Muscle of leg (tissue), 11 donors: ENCODE data around the gene POLG2. TPM values are rescaled to one million over a fixed set of nuclear protein-coding genes. Genes with fewer than 3 reads are reported as not detected.

Experiments
- DNase-seq: peaks from one replicate; pipeline ENCODE4 v3.0.0; 2013
- H3K27ac ChIP-seq: one replicate; pipeline ENCODE4 v1.5.1; 2013; ENCODE audit warnings: mild to moderate bottlenecking, low read length, control low read depth
- H3K27me3 ChIP-seq: one replicate; pipeline ENCODE4 v1.6.1; 2013; ENCODE audit warnings: low read length; ENCODE audit not compliant: control insufficient read depth, insufficient read depth
- H3K36me3 ChIP-seq: one replicate; pipeline ENCODE4 v1.6.1; 2013; ENCODE audit warnings: low read length; ENCODE audit not compliant: control insufficient read depth, insufficient read depth
- H3K4me1 ChIP-seq: one replicate; pipeline ENCODE4 v1.6.1; 2013; ENCODE audit warnings: low read length; ENCODE audit not compliant: control insufficient read depth, insufficient read depth
- H3K4me3 ChIP-seq: one replicate; pipeline ENCODE4 v1.5.1; 2013; ENCODE audit warnings: low read length, control low read depth
- H3K9me3 ChIP-seq: replicated peaks from 2 replicates; pipeline ENCODE4 v1.6.1; 2013; ENCODE audit warnings: low read depth, low read length; ENCODE audit not compliant: control insufficient read depth
- WGBS: methylation state at CpG from one replicate; pipeline ENCODE4 v1.1.5; 2013; ENCODE audit warnings: missing lambda C conversion rate; ENCODE audit not compliant: insufficient coverage; 5-methylcytosine and 5-hydroxymethylcytosine counted together
- polyA plus RNA-seq, 8 donors: library from polyadenylated mRNA; unstranded; fragments of 120-200 nt; gene quantifications; one replicate each; pipeline versions ENCODE4 v1.2.1 to v1.2.3, GENCODE V29; 2013; ENCODE audit warnings: inconsistent platforms in 1 of 8, low replicate concordance in 1 of 8; ENCODE audit not compliant: insufficient read length in 8 of 8, insufficient read depth in 1 of 8
- total RNA-seq: library from RNA; stranded (reverse); fragments of 120-200 nt; gene quantifications from one replicate; pipeline ENCODE4 v1.2.4, GENCODE V29; 2013

Gene POLG2
- total and polyA plus RNA-seq, 9 donors = 12.9 to 28.2 (median 19.2) TPM

DNA sequence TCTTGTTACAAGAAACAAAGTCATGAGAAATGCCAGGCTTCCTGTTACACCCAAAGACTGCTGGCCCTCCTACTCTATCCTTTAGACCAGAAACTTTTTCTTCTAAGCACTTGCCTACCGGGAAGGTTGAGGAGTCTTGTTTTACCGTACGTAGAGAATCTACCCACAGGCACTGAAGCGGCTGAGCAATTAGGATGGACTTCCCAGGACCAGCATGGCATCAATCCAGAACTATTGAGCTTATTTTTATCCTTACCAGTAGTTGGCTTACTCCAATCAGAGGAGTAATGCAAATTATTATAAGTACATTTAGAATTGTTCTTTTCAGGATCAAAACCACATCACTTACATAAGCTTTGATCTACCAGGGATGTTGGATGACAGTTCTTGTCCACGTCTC is 35.6 kb upstream of the POLG2 start:
- H3K27me3 ChIP-seq = no peaks in the 10 kb centered on the region
- no peak overlapping the region for H3K4me3 ChIP-seq
- H3K27ac ChIP-seq = no peak overlapping the region
- no peak for DNase-seq
- no CpG with 5 or more reads among the region's 5 CpGs for WGBS
- no peaks in the 10 kb centered on the region for H3K9me3 ChIP-seq
- peaks cover 65% of the 10 kb centered on the region for H3K36me3 ChIP-seq
- no peaks in the 10 kb centered on the region for H3K4me1 ChIP-seq

DNA sequence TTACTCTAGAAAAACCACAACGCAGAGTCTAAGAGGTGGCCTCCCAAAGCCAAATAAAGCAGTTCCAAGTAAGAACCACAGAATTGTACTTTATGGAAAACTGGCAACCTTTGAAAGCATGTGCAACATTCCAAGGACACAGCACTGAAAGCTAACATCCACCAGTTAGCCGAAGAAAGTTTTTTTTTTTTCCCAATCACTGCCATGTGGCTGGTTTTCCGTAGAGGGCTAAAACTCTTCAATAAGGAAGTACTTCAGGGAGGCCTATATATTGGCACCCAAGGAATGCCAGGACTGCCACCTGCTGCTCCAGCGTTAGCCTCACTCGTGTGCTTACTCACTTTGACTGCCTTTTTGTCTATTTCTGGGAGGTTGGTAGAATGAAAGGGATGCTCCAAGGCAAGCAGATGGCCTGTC is 35.1 kb upstream of the POLG2 start:
- Histone ChIP-seq H3K4me1 (no peaks in the 10 kb centered on the region), H3K4me3 (no peak overlapping the region), H3K27ac (no peak overlapping the region), H3K27me3 (no peaks in the 10 kb centered on the region), H3K36me3 (peaks cover 66% of the 10 kb centered on the region), H3K9me3 (no peaks in the 10 kb centered on the region)
- DNase-seq = peak; percentile 74
- WGBS = 64% methylated on average over 2 of the region's 5 CpGs

DNA sequence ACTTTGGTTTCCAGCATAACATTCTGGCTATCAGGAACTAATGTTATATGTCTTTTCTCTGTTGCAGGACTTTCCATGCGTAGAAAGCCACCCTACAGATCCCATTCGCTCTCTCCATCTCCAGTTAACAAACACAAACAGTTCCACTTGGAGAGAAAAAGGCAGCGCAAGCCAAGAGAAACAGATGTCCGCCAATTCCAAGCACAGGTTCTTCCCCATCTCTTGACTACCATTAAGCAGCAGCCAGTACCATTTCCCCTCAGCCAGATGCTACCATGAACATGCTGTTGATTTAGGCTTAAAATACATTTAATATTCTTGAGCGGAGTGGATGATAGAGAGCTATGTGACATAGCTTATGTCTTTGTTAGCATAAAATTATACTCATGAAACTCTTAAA is 32.4 kb upstream of the POLG2 start:
- H3K9me3 ChIP-seq = no peaks in the 10 kb centered on the region
- H3K27ac ChIP-seq = no peak overlapping the region
- no peaks in the 10 kb centered on the region for H3K27me3 ChIP-seq
- H3K4me1 ChIP-seq = no peaks in the 10 kb centered on the region
- 100% methylated on average over 1 of the region's 5 CpGs for WGBS
- peaks cover 62% of the 10 kb centered on the region for H3K36me3 ChIP-seq
- DNase-seq = no peak
- no peak overlapping the region for H3K4me3 ChIP-seq

DNA sequence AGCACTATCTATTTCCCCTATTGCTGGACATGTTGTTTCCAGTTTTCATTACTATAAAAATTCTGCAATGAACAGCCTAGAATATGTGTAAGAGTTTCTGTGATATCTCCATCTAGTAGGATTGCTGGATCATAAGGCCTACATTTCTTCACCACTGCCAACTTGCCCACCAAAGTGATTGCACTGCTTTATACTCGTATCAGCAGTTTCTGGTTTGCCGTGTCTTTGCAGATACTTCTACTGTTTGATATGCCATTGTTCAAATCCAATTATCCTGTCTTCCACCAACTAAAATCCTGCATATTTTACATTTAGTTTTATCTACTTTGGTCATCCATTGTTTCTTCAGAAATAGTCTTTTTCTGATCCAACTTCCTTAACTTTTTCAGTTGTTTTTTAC is 31.1 kb upstream of the POLG2 start:
- Histone ChIP-seq H3K4me1 (no peaks in the 10 kb centered on the region), H3K36me3 (peaks cover 59% of the 10 kb centered on the region), H3K27me3 (no peaks in the 10 kb centered on the region), H3K4me3 (no peak overlapping the region), H3K27ac (no peak overlapping the region), H3K9me3 (no peaks in the 10 kb centered on the region)
- WGBS = 91% methylated on average over 2 of the region's 2 CpGs
- DNase-seq = no peak

DNA sequence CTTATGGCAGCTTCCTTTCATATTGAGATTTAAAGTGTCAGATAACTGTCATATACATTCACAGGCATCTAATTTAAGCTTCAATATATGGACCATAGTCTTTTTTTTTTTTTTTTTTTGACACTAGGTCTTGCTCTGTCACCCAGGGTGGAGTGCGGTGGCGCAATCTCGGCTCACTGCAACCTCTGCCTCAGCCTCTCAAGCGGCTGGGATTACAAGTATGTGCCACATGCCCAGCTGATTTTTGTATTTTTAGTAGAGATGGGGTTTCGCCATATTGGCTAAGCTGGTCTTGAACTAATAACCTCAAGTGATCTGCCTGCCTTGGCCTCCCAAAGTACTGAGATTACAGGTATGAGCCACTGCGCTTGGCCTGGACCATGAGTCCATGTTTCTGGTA is 23.5 kb upstream of the POLG2 start:
- Histone ChIP-seq H3K27ac (no peak overlapping the region), H3K4me1 (no peaks in the 10 kb centered on the region), H3K9me3 (no peaks in the 10 kb centered on the region), H3K36me3 (peaks cover 60% of the 10 kb centered on the region), H3K4me3 (no peak overlapping the region), H3K27me3 (no peaks in the 10 kb centered on the region)
- WGBS = no CpG with 5 or more reads among the region's 6 CpGs
- DNase-seq = no peak

DNA sequence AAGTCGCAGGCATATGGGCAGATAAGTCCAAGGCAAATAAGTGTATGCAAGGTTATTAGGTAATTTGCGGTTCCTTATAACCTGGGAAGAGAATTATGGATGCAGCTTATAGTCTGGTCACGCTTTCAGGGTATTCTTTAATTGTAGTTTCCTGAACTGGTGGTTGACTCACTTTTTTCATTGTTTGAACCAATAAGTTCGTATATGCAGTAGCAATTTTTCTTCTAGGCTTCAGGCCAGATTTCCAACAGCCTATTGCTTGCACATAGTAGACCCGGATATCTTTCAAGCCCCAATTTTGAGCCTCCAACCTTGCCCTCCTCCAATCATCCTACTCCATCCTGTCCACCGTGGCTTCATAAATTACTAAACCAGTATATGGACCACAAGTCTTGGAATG is 22.7 kb upstream of the POLG2 start:
- H3K27me3 ChIP-seq = no peaks in the 10 kb centered on the region
- no peak overlapping the region for H3K27ac ChIP-seq
- peaks cover 61% of the 10 kb centered on the region for H3K36me3 ChIP-seq
- H3K4me1 ChIP-seq = no peaks in the 10 kb centered on the region
- 92% methylated on average over 4 of the region's 6 CpGs for WGBS
- no peak overlapping the region for H3K4me3 ChIP-seq
- DNase-seq = no peak
- H3K9me3 ChIP-seq = no peaks in the 10 kb centered on the region

DNA sequence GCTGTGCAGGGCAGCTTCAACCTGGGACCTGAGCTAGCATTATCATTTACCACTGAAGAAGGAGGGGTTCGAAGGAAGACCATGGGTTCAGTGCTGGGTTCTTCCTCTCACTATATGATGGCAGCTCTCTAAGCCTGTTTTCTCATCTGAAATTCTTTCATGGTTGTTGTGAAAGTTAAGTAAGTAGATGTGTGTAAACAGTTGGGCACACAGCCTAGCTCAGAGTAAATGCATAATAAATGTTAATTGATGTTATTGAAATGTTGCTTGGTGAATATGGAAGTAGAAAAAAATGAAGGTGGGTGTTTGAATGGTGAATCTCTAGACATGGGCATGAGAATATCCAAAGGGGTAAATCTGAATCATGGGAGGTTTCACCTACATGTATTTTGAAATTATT is 19.0 kb upstream of the POLG2 start:
- Histone ChIP-seq H3K4me1 (no peaks in the 10 kb centered on the region), H3K27ac (no peak overlapping the region), H3K27me3 (no peaks in the 10 kb centered on the region), H3K4me3 (no peak overlapping the region), H3K9me3 (no peaks in the 10 kb centered on the region), H3K36me3 (peaks cover 57% of the 10 kb centered on the region)
- WGBS = no CpG with 5 or more reads among the region's 1 CpG
- no peak for DNase-seq

DNA sequence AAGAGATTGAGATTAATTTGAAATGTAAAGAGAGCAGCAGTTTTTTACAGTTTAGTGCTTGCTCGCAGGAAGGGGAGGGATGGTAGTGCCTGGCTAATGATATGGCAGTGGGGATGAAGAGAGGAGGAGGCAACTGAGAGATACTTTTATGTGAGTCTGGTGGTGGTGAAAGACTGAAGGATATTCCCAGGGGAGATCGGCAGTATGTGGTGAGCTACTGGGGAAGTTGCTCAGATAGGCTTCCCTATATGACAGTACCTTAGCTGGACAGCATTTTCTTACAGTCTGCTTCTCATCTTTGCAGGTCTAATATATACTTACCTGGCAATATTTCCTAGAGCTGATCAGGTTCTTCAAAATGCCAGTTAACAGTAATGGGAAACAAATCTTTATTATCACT is 18.6 kb upstream of the POLG2 start:
- Histone ChIP-seq H3K27ac (no peak overlapping the region), H3K9me3 (no peaks in the 10 kb centered on the region), H3K27me3 (no peaks in the 10 kb centered on the region), H3K4me1 (no peaks in the 10 kb centered on the region), H3K4me3 (no peak overlapping the region), H3K36me3 (peaks cover 56% of the 10 kb centered on the region)
- DNase-seq = no peak
- 90% methylated on average over 1 of the region's 2 CpGs for WGBS

DNA sequence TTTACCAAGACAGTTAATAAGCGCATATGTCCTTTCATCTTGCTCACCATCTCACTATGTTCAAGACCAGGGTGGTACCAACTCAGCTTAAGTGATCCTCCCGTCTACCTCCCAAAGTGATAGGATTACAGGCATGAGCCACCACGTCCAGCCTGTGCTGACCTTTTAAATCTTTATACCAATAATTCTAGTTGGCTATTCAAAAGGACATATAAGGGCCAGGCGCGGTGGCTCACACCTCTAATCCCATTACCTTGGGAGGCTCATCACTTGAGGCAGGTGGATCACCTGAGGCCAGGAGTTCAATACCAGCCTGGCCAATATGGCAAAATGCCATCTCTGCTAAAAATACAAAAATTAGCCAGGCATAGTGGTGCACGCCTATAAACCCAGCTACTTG is 12.3 kb upstream of the POLG2 start:
- Histone ChIP-seq H3K4me3 (no peak overlapping the region), H3K27ac (no peak overlapping the region), H3K9me3 (no peaks in the 10 kb centered on the region), H3K36me3 (peaks cover 33% of the 10 kb centered on the region), H3K4me1 (peaks cover 10% of the 10 kb centered on the region), H3K27me3 (peaks cover 3% of the 10 kb centered on the region)
- no peak for DNase-seq
- 74% methylated on average over 4 of the region's 6 CpGs for WGBS

DNA sequence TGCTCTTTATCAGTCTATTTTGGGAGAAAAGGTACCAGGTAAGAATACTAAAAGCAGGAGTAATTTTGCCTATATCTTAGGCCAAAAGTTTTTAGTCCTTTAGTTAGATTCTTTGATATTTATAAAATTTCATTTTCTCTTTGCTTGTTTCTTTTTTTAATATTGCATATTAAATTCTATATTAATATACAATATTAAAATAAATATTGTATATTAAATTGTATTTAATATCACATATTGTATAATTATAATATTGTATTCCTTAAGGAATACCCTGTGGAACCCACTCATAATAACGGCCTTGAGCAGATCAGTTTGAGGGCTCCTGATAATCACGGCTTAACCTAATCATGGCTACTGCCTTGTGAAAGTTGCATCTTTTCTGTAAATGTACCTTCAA is 11.8 kb upstream of the POLG2 start:
- Histone ChIP-seq H3K4me1 (peaks cover 15% of the 10 kb centered on the region), H3K27me3 (peaks cover 3% of the 10 kb centered on the region), H3K36me3 (peaks cover 38% of the 10 kb centered on the region), H3K4me3 (no peak overlapping the region), H3K27ac (no peak overlapping the region), H3K9me3 (no peaks in the 10 kb centered on the region)
- DNase-seq = no peak
- 100% methylated on average over 2 of the region's 2 CpGs for WGBS

DNA sequence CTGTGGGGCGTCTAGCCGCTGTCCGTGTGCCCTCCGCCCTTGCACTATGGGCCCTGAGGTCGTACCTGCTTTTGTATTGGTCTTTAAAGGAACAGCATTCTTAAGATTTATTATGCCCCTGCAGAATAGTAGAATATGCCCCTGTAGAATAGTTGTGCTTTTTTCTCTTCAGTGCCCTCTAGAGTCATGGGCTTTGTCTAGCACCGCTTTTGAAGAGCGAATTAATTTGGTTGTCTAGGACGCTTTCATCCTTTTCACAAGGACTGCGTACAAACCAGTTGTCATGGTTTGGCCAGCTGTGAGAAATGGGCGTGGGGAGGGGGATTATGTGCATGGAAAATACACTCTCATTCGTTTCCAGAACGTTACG is 10.5 kb upstream of the POLG2 start:
- WGBS = 0% methylated on average over 2 of the region's 13 CpGs
- peak overlapping the region; percentile 100 for H3K4me3 ChIP-seq
- DNase-seq = peak; percentile 92
- no peaks in the 10 kb centered on the region for H3K9me3 ChIP-seq
- peaks cover 18% of the 10 kb centered on the region for H3K4me1 ChIP-seq
- H3K36me3 ChIP-seq = peaks cover 42% of the 10 kb centered on the region
- H3K27ac ChIP-seq = peak overlapping the region; percentile 100
- H3K27me3 ChIP-seq = peaks cover 3% of the 10 kb centered on the region
